Endothelial cell of umbilical vein (primary cell): ENCODE measurements around the gene C1orf210. TPM values are rescaled to one million over a fixed set of nuclear protein-coding genes. Genes with fewer than 3 reads are reported as not detected.

Experiments
- BruUV-seq: library from RNA; stranded (reverse); fragments of 400-500 nt; replicated peaks from 2 replicates; lab custom pipeline; 2021; lab: Mats Ljungman, UMichigan
- CTCF ChIA-PET: fragments of 300-600, 350-600 bp; sonication (Branson Sonifier 250); formaldehyde crosslinking; loops from one replicate; lab custom pipeline; 2021; ENCODE audit warnings: antibody characterized with exemption, inconsistent platforms; lab: Charles Lee
- POLR2A ChIA-PET: fragments of 300-600, 350-600 bp; sonication (Branson Sonifier 250); formaldehyde crosslinking; loops from one replicate; lab custom pipeline; 2021; ENCODE audit warnings: antibody characterized with exemption, inconsistent platforms; lab: Charles Lee
- DNase-seq: peaks from one replicate; pipeline ENCODE4 v3.0.0-alpha.2; 2011; ENCODE audit warnings: low read depth, low spot score
- FAIRE-seq: peaks from 2 replicates; lab custom pipeline; 2011; peaks lifted over from hg19 to GRCh38; lab: Jason Lieb, UNC
- H2AFZ ChIP-seq: 2 replicates; pipeline ENCODE4 v1.6.0; 2012; ENCODE audit warnings: low read depth, low read length, control low read depth, inconsistent platforms
- H3K27ac ChIP-seq: 2 replicates; pipeline ENCODE4 v1.5.1; 2011; ENCODE audit warnings: low read depth, mild to moderate bottlenecking, control low read depth, low read length, moderate library complexity; ENCODE audit not compliant: insufficient read depth
- H3K27me3 ChIP-seq, 2 experiments: 2 replicates each; pipeline versions ENCODE4 v1.6.0 to v1.6.1; 2011; ENCODE audit warnings: low read length in 2 of 2, mixed read lengths in 1 of 2; ENCODE audit not compliant: control insufficient read depth in 2 of 2, insufficient read depth in 2 of 2
- H3K36me3 ChIP-seq, 2 experiments: 2 replicates in 1 of 2; 3 replicates in 1 of 2; pipeline ENCODE4 v1.5.1; 2011; ENCODE audit warnings: low read length in 2 of 2, mild to moderate bottlenecking in 1 of 2, moderate library complexity in 1 of 2; ENCODE audit not compliant: control insufficient read depth in 2 of 2, insufficient read depth in 2 of 2; ENCODE audit errors: extremely low read depth in 1 of 2
- H3K4me1 ChIP-seq: 3 replicates; pipeline ENCODE4 v1.5.1; 2011; ENCODE audit warnings: mild to moderate bottlenecking, low read length; ENCODE audit not compliant: control insufficient read depth, insufficient read depth; ENCODE audit errors: extremely low read depth
- H3K4me2 ChIP-seq: 2 replicates; pipeline ENCODE4 v1.6.1; 2011; ENCODE audit warnings: low read length, control low read depth, mixed read lengths; ENCODE audit not compliant: insufficient read depth
- H3K4me3 ChIP-seq, 3 experiments: fragments of 200-600 bp in 1 of 3; sonication (generic), shearing (Covaris generic) in 1 of 3; replicated peaks in 1 of 3; 2 replicates each; pipeline ENCODE4 v1.5.1; 2011 to 2016; ENCODE audit warnings: control low read depth in 3 of 3, low read length in 3 of 3, mild to moderate bottlenecking in 2 of 3, inconsistent platforms in 1 of 3, low read depth in 1 of 3, moderate library complexity in 1 of 3; ENCODE audit not compliant: insufficient read depth in 1 of 3
- H3K79me2 ChIP-seq: 2 replicates; pipeline ENCODE4 v1.6.0; 2012; ENCODE audit warnings: low read length, inconsistent platforms; ENCODE audit not compliant: control insufficient read depth, insufficient read depth
- H3K9ac ChIP-seq: replicated peaks from 2 replicates; pipeline ENCODE3; 2011; ENCODE audit warnings: low read length, control low read depth; ENCODE audit not compliant: insufficient read depth; ENCODE audit errors: extremely low read depth
- H3K9me1 ChIP-seq: replicated peaks from 3 replicates; pipeline ENCODE4 v1.6.0; 2011; ENCODE audit warnings: mild to moderate bottlenecking, low read length; ENCODE audit not compliant: control insufficient read depth, insufficient read depth; ENCODE audit errors: extremely low read depth
- H3K9me3 ChIP-seq: replicated peaks from 2 replicates; pipeline ENCODE4 v1.5.1; 2012; ENCODE audit warnings: low read length, inconsistent platforms; ENCODE audit not compliant: control insufficient read depth, insufficient read depth
- H4K20me1 ChIP-seq: replicated peaks from 2 replicates; pipeline ENCODE3; 2011; ENCODE audit warnings: mild to moderate bottlenecking, low read length; ENCODE audit not compliant: control insufficient read depth, insufficient read depth; ENCODE audit errors: extremely low read depth
- CTCF ChIP-seq, 2 donors: IDR thresholded peaks; 1 replicate in 1 of 2; 2 replicates in 1 of 2; pipeline ENCODE4 v1.5.1; 2011; ENCODE audit warnings: low read length in 2 of 2, mild to moderate bottlenecking in 2 of 2, moderate library complexity in 2 of 2, control low read depth in 1 of 2, inconsistent platforms in 1 of 2, low read depth in 1 of 2; ENCODE audit not compliant: insufficient read depth in 1 of 2; ENCODE audit errors: extremely low read depth in 1 of 2
- EZH2 ChIP-seq: IDR thresholded peaks from 2 replicates; pipeline ENCODE4 v1.6.1; 2012; ENCODE audit warnings: borderline replicate concordance, low read depth, mild to moderate bottlenecking, moderate library complexity, low read length, inconsistent platforms; ENCODE audit not compliant: severe bottlenecking
- FOS ChIP-seq: IDR thresholded peaks from 2 replicates; pipeline ENCODE4 v1.6.1; 2011; ENCODE audit warnings: mild to moderate bottlenecking, low read length, moderate library complexity, borderline replicate concordance; ENCODE audit not compliant: insufficient read depth
- GATA2 ChIP-seq: IDR thresholded peaks from 2 replicates; pipeline ENCODE4 v1.7.0; 2011; ENCODE audit warnings: low read depth, mild to moderate bottlenecking, moderate library complexity, mixed read lengths, low read length; ENCODE audit not compliant: insufficient read length, insufficient read depth
- JUN ChIP-seq: IDR thresholded peaks from 2 replicates; pipeline ENCODE4 v1.6.1; 2011; ENCODE audit warnings: borderline replicate concordance, low read depth; ENCODE audit not compliant: insufficient read length, insufficient read depth
- MYC ChIP-seq: IDR thresholded peaks from one replicate; pipeline ENCODE4 v1.6.1; 2011; ENCODE audit warnings: mild to moderate bottlenecking, low read depth, low read length
- POLR2A ChIP-seq: IDR thresholded peaks from 2 replicates; pipeline ENCODE4 v1.6.1; 2012; ENCODE audit warnings: low read depth, mild to moderate bottlenecking, control low read depth, low read length
- dilution Hi-C: fragments of 300-500 bp; cut with MboI; formaldehyde crosslinking; loops from one replicate; pipeline ENCODE4 v1.15.0; 2019; ENCODE audit warnings: low sequenced_read_pairs; ENCODE audit not compliant: extremely low pct_ligation_motif_present
- intact Hi-C: fragments of 100-400 bp; cut with micrococcal nuclease; formaldehyde crosslinking; loops from one replicate; pipeline ENCODE4 v1.10.0; 2022
- polyA plus RNA-seq, 4 experiments: library from polyadenylated mRNA; depleted of rRNA in 3 of 4; stranded (reverse) in 3 of 4; unstranded in 1 of 4; fragments of >200 nt; gene quantifications; 2 replicates each; pipeline versions ENCODE4 v1.2.1 to v1.2.3, GENCODE V29; 2011 to 2012; ENCODE audit warnings: missing spikeins in 1 of 4
- total RNA-seq: library from RNA; stranded (reverse); gene quantifications from 2 replicates; pipeline ENCODE4 v1.2.3, GENCODE V29; 2021

Gene C1orf210
- total and polyA plus RNA-seq, 2 donors (not counting 3 experiments of a cell fraction or from before 2014, with no cell fraction given), result not detected

- POLR2A ChIA-PET, result no interaction called here
- intact Hi-C loops, result no loop called here
Observed at GRCh38 chr1:43246466-43247213, 38.7 kb downstream of the C1orf210 start.

More at GRCh38 chr1:43246466-43247213, 38.7 kb downstream of the C1orf210 start:
- Histone ChIP-seq H4K20me1 (no peaks in the 10 kb centered on the region), H3K9me1 (no peaks in the 10 kb centered on the region), H2AFZ (no peak overlapping the region), H3K27me3 (no peaks in the 10 kb centered on the region), H3K4me3 (no peak overlapping the region), H3K4me1 (no peaks in the 10 kb centered on the region), H3K79me2 (no peaks in the 10 kb centered on the region), H3K36me3 (no peaks in the 10 kb centered on the region), H3K4me2 (no peak overlapping the region), H3K9me3 (no peaks in the 10 kb centered on the region), H3K27ac (no peak overlapping the region), H3K9ac (no peak overlapping the region)
- FAIRE-seq (no peak), DNase-seq (no peak)
- TF ChIP-seq POLR2A (no peak), GATA2 (no peak), MYC (no peak), EZH2 (no peak), CTCF (IDR thresholded peaks at IDR 0.05; ENCODE audit: extremely low read depth in 1 of 2, insufficient read depth in 1 of 2, low read depth in 1 of 2, low read length in 2 of 2) (no peak), FOS (no peak), JUN (no peak)
- dilution Hi-C loops, result loop anchor here (25.0 kb wide), 1 partner anchor 166 kb away; no protein-coding TSS in a partner anchor
- no TSS peak for BruUV-seq
- CTCF ChIA-PET, result no interaction called here
